ENCODE measurements around the gene CSAD. TPM values are rescaled to one million over a fixed set of nuclear protein-coding genes. Genes with fewer than 3 reads are reported as not detected.

CSAD gene
- total RNA-seq, 4 donors from 2014 or later = 29.1 to 142 (median 39.2) TPM

GRCh38 chr12:53210843-53211242 is 30.1 kb upstream of the CSAD start:
- WGBS, 2 donors (ENCODE audit: low coverage in 1 of 2) = 78% methylated on average over 4 of the region's 4 CpGs; no CpG with 5 or more reads in 1 of the 2 donors
- no peak for DNase-seq
- Histone ChIP-seq H3K36me3 (peaks cover 0 to 9% (median 0%) of the 10 kb centered on the region in 4 donors), H3K27ac (no peak overlapping the region), H3K4me3 (no peak overlapping the region), H3K9me3 (no peaks in the 10 kb centered on the region), H3K4me1 (peaks cover 0 to 37% (median 13%) of the 10 kb centered on the region in 4 donors), H3K27me3 (no peaks in the 10 kb centered on the region)
- in situ Hi-C loops (cut with MboI; ENCODE audit: low pct_ligation_motif_present in 1 of 4, low pct_unique_long_range_greater_than_20kb in 1 of 4, low sequenced_read_pairs in 3 of 4) = loop anchor here in 3 of 4 donors (5.0 to 10.0 kb wide), 2 partner anchors 71 to 74 kb away; no protein-coding TSS in a partner anchor
- intact Hi-C loops (cut with DNase I; ENCODE audit: low total_unique reads) = no loop called here
- no peak for TF ChIP-seq EP300 (IDR thresholded peaks at IDR 0.05; ENCODE audit: low read depth)
- TF ChIP-seq CTCF (IDR thresholded peaks at IDR 0.05) = no peak
- TF ChIP-seq POLR2A (IDR thresholded peaks at IDR 0.05) = no peak
- no peak for TF ChIP-seq POLR2AphosphoS5 (IDR thresholded peaks at IDR 0.05)

- DNase-seq = no peak
- Histone ChIP-seq H3K27ac (peak overlapping the region; percentile 9 to 58 (median 36)), H3K9me3 (no peaks in the 10 kb centered on the region), H3K36me3 (peaks cover 0 to 9% (median 0%) of the 10 kb centered on the region in 4 donors), H3K4me3 (no peak overlapping the region), H3K4me1 (peaks cover 0 to 36% (median 13%) of the 10 kb centered on the region in 4 donors), H3K27me3 (no peaks in the 10 kb centered on the region)
- intact Hi-C loops (cut with DNase I; ENCODE audit: low total_unique reads) = no loop called here
- no peak for TF ChIP-seq EP300 (IDR thresholded peaks at IDR 0.05; ENCODE audit: low read depth)
- TF ChIP-seq POLR2A (IDR thresholded peaks at IDR 0.05) = no peak
- no peak for TF ChIP-seq POLR2AphosphoS5 (IDR thresholded peaks at IDR 0.05)
- no peak for TF ChIP-seq CTCF (IDR thresholded peaks at IDR 0.05)
- 59 to 60% methylated on average over 7 of the region's 7 CpGs for WGBS, 2 donors (ENCODE audit: low coverage in 1 of 2)
- in situ Hi-C loops (cut with MboI; ENCODE audit: low pct_ligation_motif_present in 1 of 4, low pct_unique_long_range_greater_than_20kb in 1 of 4, low sequenced_read_pairs in 3 of 4) = no loop called here
Observed at GRCh38 chr12:53208877-53209463, 28.2 kb upstream of the CSAD start.

- no peak for DNase-seq
- Histone ChIP-seq H3K4me3 (no peak overlapping the region), H3K36me3 (peaks cover 0 to 9% (median 0%) of the 10 kb centered on the region in 4 donors), H3K27me3 (no peaks in the 10 kb centered on the region), H3K27ac (peak overlapping the region; percentile 9 to 58 (median 36)), H3K4me1 (peaks cover 0 to 33% (median 13%) of the 10 kb centered on the region in 4 donors), H3K9me3 (no peaks in the 10 kb centered on the region)
- intact Hi-C loops (cut with DNase I; ENCODE audit: low total_unique reads) (no loop called here), in situ Hi-C loops (cut with MboI; ENCODE audit: low pct_ligation_motif_present in 1 of 4, low pct_unique_long_range_greater_than_20kb in 1 of 4, low sequenced_read_pairs in 3 of 4) (no loop called here)
- no peak for TF ChIP-seq CTCF (IDR thresholded peaks at IDR 0.05)
- no peak for TF ChIP-seq EP300 (IDR thresholded peaks at IDR 0.05; ENCODE audit: low read depth)
- no peak for TF ChIP-seq POLR2AphosphoS5 (IDR thresholded peaks at IDR 0.05)
- no peak for TF ChIP-seq POLR2A (IDR thresholded peaks at IDR 0.05)
- 44 to 71% methylated on average over 2 of the region's 2 CpGs for WGBS, 2 donors (ENCODE audit: low coverage in 1 of 2)
Observed at GRCh38 chr12:53208435-53208834, 27.7 kb upstream of the CSAD start.

- no peaks in the 10 kb centered on the region for H3K27me3 ChIP-seq
- peak within 1 kb of the TSS in 1 of 4 donors; percentile 15 for H3K4me3 ChIP-seq
- peak within 1 kb of the TSS; percentile 35 to 66 (median 54) for H3K27ac ChIP-seq
- TF ChIP-seq POLR2A (IDR thresholded peaks at IDR 0.05) (peak; percentile 58), EP300 (IDR thresholded peaks at IDR 0.05; ENCODE audit: low read depth) (no peak), POLR2AphosphoS5 (IDR thresholded peaks at IDR 0.05) (peak; percentile 63 to 89 (median 87)), CTCF (IDR thresholded peaks at IDR 0.05) (no peak)
- intact Hi-C loops (cut with DNase I; ENCODE audit: low total_unique reads) (no loop called here), in situ Hi-C loops (cut with MboI; ENCODE audit: low pct_ligation_motif_present in 1 of 4, low pct_unique_long_range_greater_than_20kb in 1 of 4, low sequenced_read_pairs in 3 of 4) (no loop called here)
- peak; percentile 81 for DNase-seq
- peaks cover 0 to 3% (median 0%) of the 10 kb centered on the region in 4 donors for H3K36me3 ChIP-seq
- no peaks in the 10 kb centered on the region for H3K9me3 ChIP-seq
- WGBS, 2 donors (ENCODE audit: low coverage in 1 of 2) = 10 to 22% methylated on average over 2 to 5 of the region's 5 CpGs
- peaks cover 0 to 32% (median 13%) of the 10 kb centered on the region in 4 donors for H3K4me1 ChIP-seq
Observed at GRCh38 chr12:53207042-53207441, 26.3 kb upstream of the CSAD start, which contains the start of gene ITGB7. Gene ITGB7, minus strand, starts transcription at chr12:53207251. Its CDS starts 6,808 bp downstream, at chr12:53200443.
